GM23248 (cell line): ENCODE measurements around the gene SPTB.

Experiments used
- EZH2 ChIP-seq: fragments of 200-600 bp; sonication (generic); IDR thresholded peaks from 2 replicates; pipeline ENCODE4 v1.6.1; 2018; ENCODE audit warnings: antibody characterized with exemption, mild to moderate bottlenecking; ENCODE audit not compliant: insufficient read depth, poor library complexity, severe bottlenecking
- EZH2phosphoT487 ChIP-seq: fragments of 200-600 bp; sonication (generic); IDR thresholded peaks from 2 replicates; pipeline ENCODE4 v1.6.1; 2018; ENCODE audit warnings: antibody characterized with exemption, moderate library complexity, mild to moderate bottlenecking, low read depth; ENCODE audit not compliant: insufficient read depth

- TF ChIP-seq EZH2phosphoT487 (no peak), EZH2 (no peak)
Measured at GRCh38 chr14:64848239-64848638, 31.5 kb downstream of the SPTB start.
